Activated CD4-positive, alpha-beta T cell treated with anti-CD3 and anti-CD28 coated beads, Interleukin-10, Interleukin-2, amounts not matched to agents 100 ng/mL and 50 ng/mL, durations not matched to agents 16 hours and 8 hours (primary cell): ENCODE results near the gene INSRR.

Source experiments
- DNase-seq: peaks from one replicate; pipeline ENCODE4 v3.0.0-alpha.2; 2020

The INSRR gene

GRCh38 chr1:156847591-156848460 lies 11.1 kb downstream of the INSRR start:
- DNase-seq = no peak

- DNase-seq = no peak
Measured at GRCh38 chr1:156846643-156847042, 12.3 kb downstream of the INSRR start.

GRCh38 chr1:156845953-156846545 lies 12.9 kb downstream of the INSRR start:
- DNase-seq = no peak

- no peak for DNase-seq
Measured at GRCh38 chr1:156845055-156845952, 13.6 kb downstream of the INSRR start.

GRCh38 chr1:156844638-156845037 lies 14.3 kb downstream of the INSRR start:
- DNase-seq = no peak

- DNase-seq = no peak
Measured at GRCh38 chr1:156844102-156844501, 14.8 kb downstream of the INSRR start.

- DNase-seq = no peak
Measured at GRCh38 chr1:156842618-156843300, 16.2 kb downstream of the INSRR start.

- DNase-seq = no peak
Measured at GRCh38 chr1:156841295-156841855, 17.5 kb downstream of the INSRR start.

GRCh38 chr1:156840898-156841279 lies 18.0 kb downstream of the INSRR start:
- no peak for DNase-seq

- no peak for DNase-seq
Measured at GRCh38 chr1:156840186-156840897, 18.6 kb downstream of the INSRR start.

- no peak for DNase-seq
Measured at GRCh38 chr1:156839426-156840109, 19.3 kb downstream of the INSRR start.

- peak; percentile 44 for DNase-seq
Measured at GRCh38 chr1:156838972-156839371, 19.9 kb downstream of the INSRR start.

GRCh38 chr1:156836892-156837291 lies 22.0 kb downstream of the INSRR start:
- no peak for DNase-seq

GRCh38 chr1:156836041-156836654 lies 22.8 kb downstream of the INSRR start:
- DNase-seq = peak; percentile 63

GRCh38 chr1:156834322-156834721 lies 24.6 kb downstream of the INSRR start:
- DNase-seq = no peak

- DNase-seq = no peak
Measured at GRCh38 chr1:156833603-156834002, 25.3 kb downstream of the INSRR start.

GRCh38 chr1:156832434-156832833 lies 26.5 kb downstream of the INSRR start:
- DNase-seq = no peak

GRCh38 chr1:156828400-156829124 lies 30.4 kb downstream of the INSRR start:
- DNase-seq = no peak

- no peak for DNase-seq
Measured at GRCh38 chr1:156826630-156827029, 32.3 kb downstream of the INSRR start.

GRCh38 chr1:156823210-156823790 lies 35.6 kb downstream of the INSRR start:
- DNase-seq = no peak
